Fibroblast of peridontal ligament (primary cell): ENCODE data around the gene PRODH.
"Not testable (repeated sequence)": the region's sequence is repeated elsewhere in the genome, so short reads cannot be mapped to it uniquely, and the experiment has no call there.

Experiments used
- DNase-seq: peaks from one replicate; pipeline ENCODE4 v3.0.0-alpha.2; 2010; ENCODE audit errors: extremely low read depth

PRODH gene

DNA sequence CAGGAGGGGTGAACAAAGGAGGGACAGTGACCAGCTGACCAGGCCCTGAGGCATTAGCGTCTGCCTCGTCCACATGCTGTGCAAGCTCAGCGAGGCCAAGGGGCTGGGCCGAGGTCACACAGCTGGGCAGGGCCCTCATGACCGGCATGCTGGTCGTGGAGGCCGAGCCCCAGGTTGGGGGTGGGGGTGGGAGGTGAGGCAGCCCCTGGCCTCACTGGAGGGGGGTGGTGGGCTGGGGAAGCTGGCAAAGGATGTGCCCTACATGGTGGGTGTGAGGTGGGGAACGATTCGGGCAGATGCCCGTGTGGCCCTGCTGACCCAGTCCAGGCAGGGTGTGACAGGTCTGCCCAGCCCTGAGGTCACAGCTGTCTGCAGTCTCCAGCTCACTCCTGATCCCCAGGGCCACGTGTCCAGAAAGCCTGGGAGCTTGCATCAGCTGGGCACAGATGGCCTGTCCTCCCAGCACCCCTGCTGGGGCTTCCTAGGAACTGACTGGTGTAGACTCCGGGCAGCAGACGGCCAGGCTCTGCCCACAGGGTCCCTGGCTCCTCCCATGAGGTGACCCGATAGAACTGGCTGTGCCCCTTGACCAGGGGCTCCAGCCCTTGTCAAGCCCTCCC is 31.4 kb upstream of the PRODH start:
- not testable (repeated sequence) for DNase-seq

DNA sequence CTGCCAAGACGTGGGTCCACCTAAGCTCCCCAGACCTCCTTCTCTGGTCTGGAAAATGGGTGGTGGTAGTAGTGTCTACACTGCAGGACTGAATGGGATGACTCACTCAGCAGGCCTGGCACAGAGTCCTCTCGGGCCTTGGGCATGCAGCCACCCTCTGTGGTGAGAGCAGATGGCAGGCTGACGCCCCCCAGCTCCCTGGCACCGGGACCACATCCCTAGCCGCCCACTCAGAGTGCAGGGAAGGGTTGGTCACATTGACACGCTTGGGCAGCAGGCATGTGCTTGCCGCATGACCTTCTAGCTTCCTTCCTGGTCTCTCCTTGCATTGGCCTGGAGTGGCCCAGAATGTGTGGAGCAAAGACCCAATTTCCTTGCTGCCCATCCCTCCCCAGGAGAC is 30.7 kb upstream of the PRODH start:
- DNase-seq: no peak

DNA sequence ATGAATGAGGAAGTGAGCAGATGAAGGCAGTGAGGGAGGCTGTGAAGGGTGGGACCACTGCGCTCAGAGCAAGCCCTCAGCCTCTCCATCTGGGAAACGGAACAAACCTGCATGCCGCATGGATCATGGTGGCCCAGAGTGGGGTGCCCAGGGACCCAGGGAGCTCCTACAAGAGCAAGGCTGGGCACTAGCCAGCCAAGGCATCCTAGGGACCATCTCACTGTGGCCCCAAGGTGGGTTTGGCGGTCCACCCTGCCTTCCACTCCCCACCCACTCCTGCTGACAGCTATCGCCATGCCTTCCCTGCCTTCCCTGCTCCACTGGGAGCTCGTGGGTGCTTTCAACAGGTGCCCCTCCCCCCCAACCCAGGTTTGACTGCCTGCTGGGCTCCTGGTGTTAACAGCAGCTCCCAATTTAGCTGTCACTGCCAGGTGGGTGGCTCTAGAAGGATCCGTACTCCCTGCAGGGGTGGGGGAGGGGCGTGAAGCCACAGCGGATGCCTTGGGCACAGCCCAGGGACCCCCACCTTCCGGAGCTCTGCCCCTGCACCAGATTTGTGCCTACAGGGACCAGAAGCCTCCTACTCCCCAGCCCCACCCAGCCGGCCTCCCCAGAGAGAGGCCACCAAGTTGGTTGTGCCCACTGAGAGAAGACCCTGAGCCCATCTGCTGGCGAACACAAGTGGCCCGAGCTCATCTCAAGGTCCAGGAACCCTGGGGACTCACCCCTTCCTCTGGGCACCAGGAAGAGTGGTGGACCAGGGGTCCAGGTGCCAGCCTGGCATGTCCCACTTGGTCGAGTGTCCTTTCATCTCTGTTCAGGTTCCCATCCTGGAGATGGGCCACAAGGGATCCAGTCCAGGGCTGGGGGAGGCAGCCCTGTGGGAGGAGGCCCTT is 29.7 kb upstream of the PRODH start:
- DNase-seq: no peak

DNA sequence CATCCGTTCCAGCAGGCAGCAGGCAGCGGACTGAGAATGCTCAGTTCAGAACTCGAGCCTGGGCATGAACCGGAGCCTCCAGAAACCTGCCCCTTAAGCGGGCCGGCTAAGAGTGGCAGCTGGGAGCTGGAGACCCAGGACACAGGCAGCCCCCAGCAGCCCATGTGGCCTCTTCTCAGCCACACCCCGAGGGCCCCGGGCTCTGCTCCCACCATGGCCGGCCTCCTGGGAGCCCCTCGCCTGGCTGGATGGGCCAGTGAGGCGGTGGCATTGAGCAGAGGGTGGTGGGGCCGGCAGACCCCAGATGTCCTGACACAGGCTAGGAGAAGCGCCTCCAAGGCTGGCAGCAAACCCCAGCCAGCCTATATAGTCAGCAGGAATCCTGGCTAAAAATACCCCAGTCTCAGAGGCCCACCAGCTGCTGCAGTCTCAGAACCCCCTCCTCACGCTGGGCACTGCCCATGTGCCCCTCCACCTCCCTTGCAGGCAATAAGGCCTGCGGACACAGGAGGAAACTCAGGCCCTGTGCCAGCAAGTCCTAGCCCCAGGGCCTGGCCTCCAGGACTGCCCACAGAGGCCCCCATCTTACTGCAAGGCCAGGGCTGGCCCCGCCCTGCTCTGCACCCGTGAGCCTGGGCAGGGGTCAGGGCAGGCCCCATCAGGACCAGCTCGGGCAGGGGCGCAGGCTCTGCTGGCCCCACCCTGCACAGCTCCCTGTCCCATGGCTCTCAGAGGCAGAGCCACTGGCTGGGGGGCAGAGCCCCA is 28.6 kb upstream of the PRODH start:
- not testable (repeated sequence) for DNase-seq

DNA sequence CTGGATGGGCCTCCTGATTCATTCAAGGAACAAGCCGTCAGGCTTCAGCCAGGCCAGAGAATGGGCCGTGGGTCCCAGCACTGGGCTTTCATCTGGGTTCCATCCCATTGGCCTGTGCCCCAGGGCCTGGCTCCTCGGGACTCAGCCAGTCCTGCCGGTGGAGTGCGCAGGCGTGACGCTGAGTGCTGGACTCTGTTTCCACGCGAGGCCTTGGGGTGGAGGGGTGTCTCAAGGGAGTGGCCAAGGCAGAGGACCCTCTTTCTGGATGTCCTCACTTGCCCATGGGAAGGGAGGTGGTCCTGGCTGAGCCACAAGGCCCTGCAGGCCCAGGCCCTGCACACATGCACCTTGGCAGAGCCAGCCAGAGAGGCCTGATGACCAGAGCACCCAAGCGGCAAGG is 28.0 kb upstream of the PRODH start:
- DNase-seq: not testable (repeated sequence)

DNA sequence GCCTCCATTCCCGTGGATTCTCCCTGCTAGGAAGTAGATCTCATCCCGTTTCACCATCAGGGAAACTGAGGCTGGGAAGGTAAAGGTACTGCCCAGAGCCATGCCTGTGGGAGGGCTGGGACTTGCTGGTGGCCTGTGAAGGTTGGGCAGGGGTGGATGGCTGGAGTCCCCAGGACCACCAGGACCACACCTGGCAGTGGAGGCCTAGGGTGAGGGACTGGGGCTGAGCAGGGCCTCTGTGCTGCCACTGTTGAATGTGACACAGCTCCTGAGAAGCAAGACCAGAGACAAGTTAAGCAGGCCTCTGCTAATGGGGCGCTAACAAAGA is 26.2 kb upstream of the PRODH start:
- DNase-seq: no peak

DNA sequence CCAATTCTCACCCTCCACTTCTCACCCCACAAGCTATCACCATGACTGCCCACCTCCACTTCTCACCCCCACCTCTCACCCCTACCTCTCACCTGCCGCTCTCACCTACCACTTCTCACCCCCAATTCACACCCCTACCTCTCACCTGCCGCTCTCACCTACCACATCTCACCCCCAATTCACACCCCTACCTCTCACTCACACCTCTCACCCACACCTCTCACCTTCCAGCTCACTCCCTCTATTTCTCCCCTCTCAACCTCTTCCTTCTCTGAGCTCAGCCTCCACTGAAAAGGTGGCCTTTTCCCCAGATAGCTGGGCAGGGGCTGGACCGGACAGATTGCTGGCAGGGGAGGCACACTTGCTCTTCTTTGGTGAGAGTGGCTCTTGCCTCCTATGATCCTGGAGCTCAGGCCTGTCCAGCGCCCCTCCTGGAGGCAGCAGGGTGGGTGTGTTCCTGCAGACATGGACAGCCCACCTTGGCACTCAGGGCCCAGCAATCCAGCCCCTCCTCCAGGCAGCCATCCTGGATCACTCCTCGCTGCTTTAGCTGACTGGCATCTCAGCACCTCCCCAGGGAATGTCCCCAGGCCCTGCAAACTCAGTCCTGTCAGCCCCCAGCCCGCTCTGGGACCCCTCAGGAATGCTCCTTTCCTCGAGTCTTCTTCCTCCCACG is 25.7 kb upstream of the PRODH start:
- not testable (repeated sequence) for DNase-seq

DNA sequence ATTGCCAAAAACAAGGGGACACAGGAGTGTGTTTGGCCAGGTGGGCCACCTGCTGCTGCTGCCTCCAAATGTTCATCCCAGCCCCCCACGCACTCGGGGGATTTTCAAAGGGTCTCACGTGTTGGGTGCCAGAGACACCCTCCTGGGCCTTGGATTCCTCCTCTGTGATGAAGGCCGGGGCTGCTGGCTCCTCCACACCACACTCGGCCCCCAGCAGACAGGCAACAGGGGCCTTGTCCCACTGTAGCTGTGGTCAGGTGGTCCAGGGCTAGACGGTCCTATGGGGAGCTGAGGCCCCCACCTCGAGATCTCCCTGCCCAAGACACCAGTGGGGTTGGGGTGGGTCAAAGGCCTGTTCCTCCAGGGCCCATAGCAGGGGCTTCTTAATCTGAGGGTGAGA is 25.1 kb upstream of the PRODH start:
- not testable (repeated sequence) for DNase-seq

DNA sequence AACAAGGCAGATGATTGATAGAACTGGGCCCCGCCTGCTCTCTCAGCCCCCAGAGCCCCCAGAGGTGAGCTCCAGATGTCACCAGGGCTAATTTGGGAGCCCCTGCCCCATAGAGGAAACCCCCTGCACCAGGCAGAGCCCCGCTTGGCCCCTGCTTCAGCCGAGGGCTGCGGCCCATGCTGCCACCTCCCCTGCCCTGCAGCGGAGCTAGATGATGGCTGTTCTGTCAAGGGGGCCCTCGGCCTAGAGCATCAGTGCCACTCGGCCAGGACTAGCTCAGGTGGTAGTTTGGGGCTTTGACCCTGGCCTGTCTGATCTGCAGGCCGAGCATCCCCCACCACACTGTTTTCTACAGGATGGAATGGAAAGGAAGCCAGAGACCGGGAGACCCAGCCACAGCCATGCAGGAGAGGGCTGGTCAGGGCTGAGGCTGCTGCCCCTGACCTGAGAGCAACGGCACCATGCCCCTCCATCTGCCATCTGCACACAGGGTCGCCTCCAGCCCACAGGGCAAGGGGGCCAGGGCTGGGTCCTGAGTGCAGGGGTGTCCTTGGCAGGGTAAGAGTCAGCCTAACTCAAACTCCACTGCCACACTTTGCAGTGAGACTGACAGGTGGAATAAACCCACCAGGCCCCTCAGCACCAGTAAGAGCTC is 24.2 kb upstream of the PRODH start:
- not testable (repeated sequence) for DNase-seq

DNA sequence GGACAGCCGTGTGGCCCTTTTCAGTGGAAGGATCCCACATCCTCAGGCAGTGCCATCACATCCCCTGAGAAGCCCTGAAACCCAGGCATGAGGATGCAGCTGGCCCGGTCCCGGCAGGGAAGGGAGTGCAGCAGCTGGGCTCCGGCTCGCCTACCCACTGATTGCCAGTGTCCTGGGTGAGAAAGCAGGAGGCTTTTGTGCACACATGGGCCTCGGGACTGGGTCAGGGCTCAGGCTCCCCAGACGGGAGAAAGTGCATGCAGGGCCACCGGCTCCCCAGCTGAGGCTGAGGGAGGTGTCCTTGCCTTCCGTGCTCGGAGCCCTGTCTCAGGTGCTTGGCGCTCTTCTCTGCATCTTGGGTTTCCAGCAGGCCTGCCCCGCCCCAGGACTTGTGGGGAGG is 23.6 kb upstream of the PRODH start:
- DNase-seq: not testable (repeated sequence)

DNA sequence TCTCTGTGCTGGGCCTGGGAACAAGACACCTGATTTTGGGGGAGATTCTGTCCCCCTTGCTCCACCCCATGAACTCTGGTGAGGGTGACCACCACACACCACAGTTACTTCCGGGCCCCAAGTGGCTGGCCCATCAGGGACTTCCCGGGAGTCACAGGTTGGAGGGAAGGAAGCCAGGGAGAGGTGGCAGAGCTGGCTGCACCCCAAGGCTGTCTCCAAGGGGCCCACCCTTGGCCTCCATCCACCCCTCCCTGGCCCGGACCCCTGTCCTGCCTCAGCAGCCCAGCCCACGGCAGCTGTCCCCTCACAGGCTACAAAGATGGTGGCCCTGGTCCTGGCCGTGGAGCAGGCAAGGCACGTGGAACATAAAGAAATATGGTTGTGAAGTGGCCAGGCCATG is 23.2 kb upstream of the PRODH start:
- not testable (repeated sequence) for DNase-seq

DNA sequence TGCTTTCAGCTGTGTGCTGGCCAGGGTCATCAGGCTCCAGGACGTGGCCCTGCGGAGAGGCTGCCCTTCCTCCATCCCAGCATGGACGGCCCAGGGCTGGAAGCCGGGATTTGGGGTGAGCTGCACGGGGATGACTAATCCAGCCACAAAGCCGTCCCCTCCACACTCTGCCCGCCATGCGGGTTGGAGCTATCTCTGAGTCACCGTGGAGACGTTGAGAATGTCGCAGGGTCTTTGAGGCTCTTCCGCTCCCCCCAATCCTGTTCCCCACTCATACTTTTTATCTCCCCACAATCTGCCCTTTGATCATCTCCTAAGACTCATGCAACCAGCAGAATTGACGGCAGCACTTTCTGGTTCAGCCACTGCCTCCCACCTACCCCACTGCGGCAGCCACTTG is 22.6 kb upstream of the PRODH start:
- DNase-seq: not testable (repeated sequence)

- DNase-seq: not testable (repeated sequence)
Measured at GRCh38 chr22:18958321-18958705, 22.2 kb upstream of the PRODH start.

GRCh38 chr22:18957621-18958320 is 21.7 kb upstream of the PRODH start:
- DNase-seq: not testable (repeated sequence)

GRCh38 chr22:18956956-18957355 is 20.9 kb upstream of the PRODH start:
- DNase-seq: not testable (repeated sequence)

- not testable (repeated sequence) for DNase-seq
Measured at GRCh38 chr22:18956121-18956895, 20.2 kb upstream of the PRODH start.

DNA sequence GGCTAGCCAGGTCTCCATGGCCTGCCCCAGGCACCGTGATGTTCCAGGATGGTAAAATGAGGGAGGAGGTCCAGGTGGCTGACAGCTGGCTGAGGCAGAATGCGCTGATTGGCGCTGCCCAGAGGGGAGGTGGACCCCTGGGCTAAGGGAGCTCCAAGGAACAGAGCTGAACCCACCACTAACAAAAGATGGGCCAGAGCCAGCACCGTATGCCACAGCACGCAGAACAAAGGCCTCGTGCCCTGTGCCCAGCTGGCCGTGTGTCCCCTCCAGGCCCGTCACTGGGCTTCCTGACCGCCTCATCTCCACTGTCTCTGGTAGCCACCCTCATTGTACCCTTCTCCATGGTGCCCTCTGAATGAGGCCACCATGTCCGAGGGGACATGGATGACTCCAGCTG is 19.6 kb upstream of the PRODH start:
- no peak for DNase-seq

- no peak for DNase-seq
Measured at GRCh38 chr22:18954990-18955571, 19.0 kb upstream of the PRODH start.

GRCh38 chr22:18954303-18954989 is 18.4 kb upstream of the PRODH start:
- peak; percentile 31 for DNase-seq
